SK-MEL-5 (cell line): Measurements from ENCODE around the gene DCAF16. TPM values are rescaled to one million over a fixed set of nuclear protein-coding genes. Genes with fewer than 3 reads are reported as not detected.
A peak's percentile ranks its signal among the peaks of the same experiment; 100 is the strongest.

Experiments used
- DNase-seq: peaks from one replicate; pipeline ENCODE4 v3.0.0-alpha.2; 2016; ENCODE audit warnings: low read depth, low spot score
- in situ Hi-C: cut with HindIII; loops from 2 replicates; pipeline ENCODE4 v1.10.0; 2016; ENCODE audit warnings: low sequenced_read_pairs, high pct_unique_total_duplicates, low pct_unique_long_range_greater_than_20kb
- total RNA-seq: library from RNA; depleted of rRNA; stranded (reverse); fragments of >200 nt; shearing (Covaris generic); gene quantifications from 2 replicates; pipeline ENCODE4 v1.2.3, GENCODE V29; 2014; rRNA removed

Gene DCAF16
- total RNA-seq, 1 experiment from 2014 or later = 51.4 TPM

GRCh38 chr4:17762726-17763125, 47.8 kb downstream of the DCAF16 start:
- peak; percentile 63 for DNase-seq
- in situ Hi-C loops = no loop called here

GRCh38 chr4:17761062-17761461, 49.5 kb downstream of the DCAF16 start:
- in situ Hi-C loops = no loop called here
- no peak for DNase-seq

GRCh38 chr4:17760626-17761025, 49.9 kb downstream of the DCAF16 start:
- in situ Hi-C loops = no loop called here
- no peak for DNase-seq

- in situ Hi-C loops = no loop called here
- no peak for DNase-seq
Observed at GRCh38 chr4:17758485-17758884, 52.1 kb downstream of the DCAF16 start.

- no peak for DNase-seq
- in situ Hi-C loops = no loop called here
Observed at GRCh38 chr4:17757621-17758020, 52.9 kb downstream of the DCAF16 start.

GRCh38 chr4:17753646-17754045, 56.9 kb downstream of the DCAF16 start:
- no peak for DNase-seq
- in situ Hi-C loops = no loop called here

Other genes with a start within 250 kb of the DCAF16 start
- gene LAP3, start 233.6 kb downstream of the DCAF16 start, total RNA-seq = 90.2 and 96.7 TPM in 2 replicates
- gene MED28, start 196.1 kb downstream of the DCAF16 start, total RNA-seq = 11.8 and 15.5 TPM in 2 replicates
- gene FAM184B, start 29.1 kb downstream of the DCAF16 start, total RNA-seq = not detected in 2 replicates
- 41.3 and 45.1 TPM in 2 replicates for gene NCAPG, start 222 bp upstream of the DCAF16 start, total RNA-seq
- 9.3 and 16.3 TPM in 2 replicates for gene LCORL, start 211.0 kb upstream of the DCAF16 start, total RNA-seq